Ramos (cell line): ENCODE data around the gene PHYKPL.
"Not testable (repeated sequence)": the region's sequence is repeated elsewhere in the genome, so short reads cannot be mapped to it uniquely, and the experiment has no call there.

Source experiments
- in situ Hi-C: fragments of 300-500 bp; cut with MboI; formaldehyde crosslinking; loops from one replicate; pipeline ENCODE4 v1.14.3; 2022; ENCODE audit warnings: low sequenced_read_pairs; ENCODE audit not compliant: unreplicated experiment

The PHYKPL gene

DNA sequence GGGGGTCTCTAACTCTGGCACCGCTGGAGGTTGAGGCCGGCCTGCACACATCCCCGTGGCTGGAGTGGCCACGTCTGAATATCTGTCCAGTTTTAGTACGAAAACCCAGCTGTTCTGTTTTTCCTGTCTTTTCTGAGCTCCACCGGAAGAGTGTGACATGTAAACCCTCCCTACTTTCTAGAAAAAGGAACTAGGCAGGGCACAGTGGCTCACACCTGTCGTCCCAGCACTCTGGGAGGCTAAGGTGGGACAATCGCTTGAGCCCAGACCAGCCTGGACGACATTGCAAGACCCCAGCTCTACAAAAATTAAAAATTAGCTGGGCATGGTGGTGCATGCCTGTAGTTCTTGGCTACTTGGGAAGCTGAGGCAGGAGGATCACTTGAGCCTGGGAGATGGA is 8.2 kb upstream of the PHYKPL start:
- in situ Hi-C loops: no loop called here

- in situ Hi-C loops: no loop called here
These were observed 7.7 kb upstream of the PHYKPL start for GRCh38 chr5:178240341-178240741.

GRCh38 chr5:178239626-178240301 is 7.2 kb upstream of the PHYKPL start:
- in situ Hi-C loops: not testable (repeated sequence)

- in situ Hi-C loops: no loop called here
These were observed 6.3 kb upstream of the PHYKPL start for GRCh38 chr5:178238711-178239592.

DNA sequence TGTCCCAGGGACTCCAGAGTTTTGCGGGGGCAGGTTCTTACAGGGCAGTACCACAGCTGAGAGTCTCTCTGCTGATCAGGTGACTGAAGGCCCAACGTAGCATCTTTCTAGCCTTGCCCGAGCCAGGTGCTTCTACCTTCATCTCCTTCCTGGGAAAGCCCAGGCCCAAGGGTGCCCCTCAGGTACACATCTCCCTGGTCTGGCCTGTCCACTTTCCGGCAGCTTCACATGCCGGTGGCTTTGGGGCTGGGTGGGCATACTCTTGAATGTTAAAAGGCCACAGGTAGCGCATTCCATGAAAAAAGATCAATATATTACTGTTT is 5.7 kb upstream of the PHYKPL start:
- in situ Hi-C loops: no loop called here

GRCh38 chr5:178237431-178238312 is 5.1 kb upstream of the PHYKPL start:
- in situ Hi-C loops: no loop called here

DNA sequence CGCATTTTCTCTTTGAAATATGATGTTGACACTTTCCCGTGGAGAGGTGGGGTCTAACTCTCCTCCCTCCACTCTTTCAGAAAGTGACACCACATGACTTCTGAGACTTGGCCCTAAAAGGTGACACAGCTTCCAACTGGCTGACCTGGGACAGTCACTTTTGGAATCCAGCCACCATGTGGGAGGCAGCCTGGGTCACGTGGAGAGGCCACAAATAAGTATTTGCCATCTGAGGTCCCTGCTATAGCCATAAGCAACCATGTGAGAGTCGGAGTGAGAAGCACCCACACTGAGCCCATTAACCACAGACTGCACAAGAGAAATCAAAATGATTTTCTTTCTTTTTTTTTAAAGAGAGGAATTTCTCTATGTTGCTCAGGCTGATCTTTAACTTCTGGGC is 4.1 kb upstream of the PHYKPL start:
- in situ Hi-C loops: no loop called here

- in situ Hi-C loops: no loop called here
These were observed 3.5 kb upstream of the PHYKPL start for GRCh38 chr5:178236126-178236525.

DNA sequence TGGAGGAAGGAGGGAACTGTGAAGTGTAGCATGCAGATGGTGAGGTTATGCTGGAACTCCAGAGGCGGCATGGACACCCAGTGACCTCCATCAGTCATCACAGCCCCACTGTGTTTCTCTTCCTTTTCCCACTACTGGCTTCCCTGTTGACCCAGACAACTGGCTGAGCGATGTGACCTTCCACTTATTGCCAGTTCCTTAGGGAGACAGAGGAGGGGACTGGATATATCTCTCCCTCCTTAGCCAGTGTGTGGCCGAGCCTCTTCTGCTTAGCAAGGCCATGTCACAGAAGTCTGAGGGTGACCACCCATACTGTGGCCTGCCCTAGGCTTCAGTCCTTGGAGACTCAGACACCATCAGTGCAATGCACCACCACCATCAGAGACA is 3.0 kb upstream of the PHYKPL start:
- in situ Hi-C loops: no loop called here

GRCh38 chr5:178234750-178235587 is 2.4 kb upstream of the PHYKPL start:
- in situ Hi-C loops: no loop called here

DNA sequence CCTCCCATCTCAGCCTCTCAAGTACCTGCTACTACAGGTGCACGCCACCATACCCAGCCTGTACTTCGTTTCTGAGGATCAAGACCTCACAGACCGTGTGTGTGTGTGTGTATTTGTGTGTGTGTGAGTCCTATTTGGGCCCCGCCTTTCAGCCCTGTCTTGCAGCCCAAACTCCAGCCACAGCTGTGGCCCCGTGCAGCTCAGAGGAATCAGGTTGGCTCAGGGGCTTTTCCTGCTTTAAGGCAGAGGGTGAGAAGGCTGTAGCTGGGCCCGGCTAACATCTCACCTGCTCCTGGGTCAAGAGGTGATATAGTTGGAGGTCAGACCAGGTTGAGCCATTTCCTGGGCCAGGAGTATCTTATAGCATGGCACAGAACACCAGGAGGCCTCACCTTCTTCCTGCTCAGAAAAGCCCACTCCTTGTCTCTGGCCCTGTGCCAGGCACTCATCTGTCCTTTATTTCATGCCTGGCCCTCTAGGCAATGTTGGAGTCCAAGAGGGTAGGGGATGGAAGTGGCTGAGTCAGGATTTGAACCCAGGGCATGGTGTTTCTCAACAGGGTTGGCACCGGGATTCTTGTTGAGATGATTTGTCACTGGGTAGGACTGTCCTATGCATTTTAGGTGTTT is 1.6 kb upstream of the PHYKPL start:
- in situ Hi-C loops: no loop called here

DNA sequence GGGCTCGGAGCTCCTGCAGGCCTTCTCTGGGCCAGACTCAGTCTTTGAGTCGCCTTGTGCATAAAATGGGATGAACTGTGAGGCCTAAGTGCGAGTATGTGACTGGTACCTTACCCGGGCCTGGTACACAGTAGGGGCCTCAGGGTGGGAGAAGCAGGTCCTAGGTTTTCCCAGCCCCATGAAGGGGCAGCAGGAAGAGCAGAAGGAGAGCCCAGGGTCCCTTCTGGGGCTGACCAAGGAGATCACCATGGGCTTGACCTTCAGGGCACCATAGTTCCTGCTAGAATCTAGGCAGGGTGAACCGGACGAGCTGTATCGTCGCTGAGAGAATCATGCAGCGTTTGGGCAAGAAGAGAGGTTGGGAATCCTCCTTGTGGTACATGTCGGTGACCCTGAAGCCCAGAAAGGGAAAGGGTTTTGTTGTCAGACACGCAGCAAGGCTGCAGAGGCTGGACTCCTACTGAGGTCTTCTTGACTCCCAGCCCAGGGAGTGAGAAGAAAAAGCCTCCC is 373 bp upstream of the PHYKPL start:
- in situ Hi-C loops: no loop called here

- in situ Hi-C loops: no loop called here
These were observed 971 bp downstream of the PHYKPL start for GRCh38 chr5:178231539-178232123.

DNA sequence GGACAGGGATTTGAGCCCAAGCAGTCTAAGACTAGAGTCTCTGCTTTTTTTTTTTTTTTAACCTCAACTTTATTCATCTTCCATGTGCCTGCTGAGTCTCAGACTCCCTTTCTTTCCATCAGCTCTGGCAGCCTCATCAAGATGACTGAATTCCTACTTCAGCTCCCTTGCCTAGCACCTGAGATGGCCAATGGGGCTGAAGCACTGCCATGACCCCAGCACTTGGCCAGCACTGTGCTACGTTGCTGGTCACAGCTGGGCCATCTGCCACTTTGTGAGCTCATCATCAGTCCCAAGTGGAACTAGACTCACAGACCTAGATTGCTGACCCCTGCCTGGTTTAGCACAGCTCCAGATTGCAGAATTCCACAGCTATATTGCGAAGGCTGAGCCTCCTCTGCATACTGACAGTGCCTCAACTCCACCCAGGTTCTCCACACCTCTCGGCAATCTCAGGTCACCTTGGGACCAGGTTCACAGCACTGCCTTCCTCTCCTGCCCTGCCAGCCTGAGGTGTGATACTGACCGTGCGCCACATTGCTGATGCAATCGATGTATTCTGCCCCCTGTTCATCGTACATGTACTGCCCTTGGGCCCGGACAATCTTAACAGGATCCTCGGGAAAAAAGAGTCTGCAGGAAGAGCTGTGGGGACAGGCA is 1.6 kb downstream of the PHYKPL start:
- in situ Hi-C loops: no loop called here

DNA sequence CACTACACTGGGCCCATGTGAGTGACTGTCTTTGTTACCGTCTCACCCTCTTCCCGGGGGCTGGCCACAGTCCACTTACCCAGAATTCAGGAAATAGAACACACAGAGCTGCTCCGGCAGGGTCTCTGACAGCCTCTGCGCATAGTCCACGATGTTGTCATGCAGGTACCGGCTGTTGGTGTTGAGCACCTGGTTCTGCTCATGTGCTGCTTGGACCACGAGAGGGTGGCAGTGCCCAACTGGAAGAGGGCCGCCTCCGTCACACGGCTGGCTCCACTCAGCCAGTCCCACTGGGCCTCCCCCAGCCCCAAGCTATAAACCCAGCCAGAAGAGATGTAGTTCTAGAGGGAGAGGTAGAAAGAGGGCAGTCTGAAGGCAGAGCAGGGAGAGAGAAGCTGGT is 2.7 kb downstream of the PHYKPL start:
- in situ Hi-C loops: no loop called here

DNA sequence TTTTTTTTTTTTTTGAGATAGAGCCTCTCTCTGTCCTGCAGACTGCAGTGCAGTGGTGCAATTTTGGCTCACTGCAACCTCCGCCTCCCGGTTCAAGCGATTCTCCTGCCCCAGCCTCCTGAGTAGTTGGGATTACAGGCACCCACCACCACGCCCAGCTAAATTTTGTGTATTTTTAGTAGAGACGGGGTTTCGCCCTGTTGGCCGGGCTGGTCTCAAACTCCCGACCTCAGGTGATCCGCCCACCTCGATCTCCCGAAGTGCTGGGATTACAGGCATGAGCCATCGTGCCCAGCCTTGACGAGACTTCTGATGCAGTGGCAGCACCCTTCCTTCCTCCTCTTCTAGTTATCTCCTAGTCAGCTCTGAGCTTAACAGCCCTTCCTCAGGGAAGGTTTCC is 3.5 kb downstream of the PHYKPL start:
- in situ Hi-C loops: not testable (repeated sequence)

GRCh38 chr5:178228609-178229008 is 4.0 kb downstream of the PHYKPL start:
- in situ Hi-C loops: no loop called here

GRCh38 chr5:178227929-178228328 is 4.7 kb downstream of the PHYKPL start:
- in situ Hi-C loops: no loop called here
